SH-SY5Y (cell line): ENCODE results near the gene VMP1.

Experiments used
- GATA2 ChIP-seq: IDR thresholded peaks from 2 replicates; pipeline ENCODE4 v1.6.1; 2011; ENCODE audit warnings: mild to moderate bottlenecking, low read depth, low read length
- GATA3 ChIP-seq: IDR thresholded peaks from 2 replicates; pipeline ENCODE4 v1.6.1; 2011; ENCODE audit warnings: low read depth, mild to moderate bottlenecking, low read length, moderate library complexity

- TF ChIP-seq GATA2, result no peak
- no peak for TF ChIP-seq GATA3
These were observed 130.8 kb downstream of the VMP1 start for GRCh38 chr17:59838052-59838916.
